Coronary artery (tissue), 2 donors: ENCODE measurements around the gene MAMSTR.

Experiments
- DNase-seq: peaks from one replicate; pipeline ENCODE4 v3.0.0-alpha.2; 2017; ENCODE audit warnings: low spot score
- H3K27ac ChIP-seq, 2 donors: fragments of 200-600 bp; sonication (generic); one replicate each; pipeline ENCODE4 v1.5.1; 2016 to 2019
- H3K4me3 ChIP-seq: fragments of 200-600 bp; sonication (generic); 2 replicates; pipeline ENCODE4 v1.5.1; 2016; ENCODE audit warnings: mild to moderate bottlenecking, moderate library complexity
- CTCF ChIP-seq: fragments of 200-600 bp; sonication (generic); IDR thresholded peaks from one replicate; pipeline ENCODE4 v1.5.1; 2019; ENCODE audit warnings: antibody characterized with exemption

The MAMSTR gene

GRCh38 chr19:48678201-48678600, 41.3 kb downstream of the MAMSTR start:
- no peak for TF ChIP-seq CTCF
- no peak for DNase-seq
- no peak overlapping the region for H3K27ac ChIP-seq

GRCh38 chr19:48676887-48677286, 42.6 kb downstream of the MAMSTR start:
- no peak for TF ChIP-seq CTCF
- Histone ChIP-seq H3K27ac (no peak overlapping the region), H3K4me3 (no peak overlapping the region)
- DNase-seq: no peak

More at GRCh38 chr19:48678201-48678600, 41.3 kb downstream of the MAMSTR start:
- no peak overlapping the region for H3K4me3 ChIP-seq

GRCh38 chr19:48676487-48676886, 43.0 kb downstream of the MAMSTR start:
- no peak overlapping the region for H3K27ac ChIP-seq

GRCh38 chr19:48674921-48675824, 44.4 kb downstream of the MAMSTR start:
- no peak overlapping the region for H3K27ac ChIP-seq
- DNase-seq: peak; percentile 82
- H3K4me3 ChIP-seq: peak overlapping the region; percentile 11
- TF ChIP-seq CTCF: peak; percentile 81

More at GRCh38 chr19:48676487-48676886, 43.0 kb downstream of the MAMSTR start:
- DNase-seq: no peak
- no peak overlapping the region for H3K4me3 ChIP-seq
- TF ChIP-seq CTCF: no peak

GRCh38 chr19:48674216-48674809, 45.2 kb downstream of the MAMSTR start:
- no peak overlapping the region for H3K4me3 ChIP-seq
- H3K27ac ChIP-seq: no peak overlapping the region
- no peak for DNase-seq
- TF ChIP-seq CTCF: no peak

GRCh38 chr19:48673436-48674100, 46.0 kb downstream of the MAMSTR start:
- no peak for TF ChIP-seq CTCF
- no peak for DNase-seq
- Histone ChIP-seq H3K4me3 (no peak overlapping the region), H3K27ac (no peak overlapping the region)
